Hematopoietic multipotent progenitor cell treated with erythropoietin and hydrocortisone succinate and interleukin-3 and kit ligand, for 15 days (in vitro differentiated cells): ENCODE measurements around the gene C1orf94.

ENCODE experiments used
- DNase-seq: peaks from one replicate; pipeline ENCODE4 v3.0.0-alpha.2; 2015; ENCODE audit warnings: low spot score

The C1orf94 gene

DNA sequence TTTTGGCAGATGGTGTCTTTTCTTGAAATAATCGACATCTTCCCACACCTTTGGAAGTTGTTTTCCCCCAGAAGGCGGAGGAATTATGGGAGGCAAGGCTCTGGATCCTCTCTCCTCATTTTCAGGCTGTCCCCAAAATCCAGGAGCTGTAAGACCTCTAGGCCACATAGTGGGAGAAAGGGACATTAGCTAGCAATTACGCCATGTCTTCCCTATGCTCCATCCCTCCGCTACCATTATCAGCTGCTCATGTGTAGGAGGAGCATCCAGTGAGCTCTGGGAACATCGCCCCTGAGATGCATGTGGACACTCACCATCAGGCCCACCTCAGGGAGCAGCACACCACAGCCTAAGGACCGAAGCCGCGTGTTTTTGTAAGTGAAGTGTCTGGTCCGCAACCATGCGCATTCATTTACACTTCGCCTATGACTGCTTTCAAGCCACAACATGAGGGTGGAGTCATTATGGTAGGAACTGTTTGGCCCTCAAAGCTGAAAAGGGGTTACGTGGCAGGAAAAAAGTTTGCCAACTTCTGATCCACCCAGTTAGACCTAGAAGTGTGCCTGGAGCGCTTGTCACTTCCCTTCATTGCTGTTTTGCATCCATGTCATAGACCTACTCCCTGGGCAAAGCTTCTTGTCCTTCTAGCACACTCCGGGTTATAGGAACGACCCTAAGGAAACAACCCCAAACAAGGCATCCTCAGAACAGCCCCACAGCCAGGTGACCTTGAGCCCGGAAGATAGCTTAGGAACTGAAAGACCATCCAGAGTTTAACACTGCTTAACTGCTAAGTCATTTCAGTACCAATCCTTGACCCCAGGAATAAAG lies 85.5 kb downstream of the C1orf94 start:
- DNase-seq = no peak

DNA sequence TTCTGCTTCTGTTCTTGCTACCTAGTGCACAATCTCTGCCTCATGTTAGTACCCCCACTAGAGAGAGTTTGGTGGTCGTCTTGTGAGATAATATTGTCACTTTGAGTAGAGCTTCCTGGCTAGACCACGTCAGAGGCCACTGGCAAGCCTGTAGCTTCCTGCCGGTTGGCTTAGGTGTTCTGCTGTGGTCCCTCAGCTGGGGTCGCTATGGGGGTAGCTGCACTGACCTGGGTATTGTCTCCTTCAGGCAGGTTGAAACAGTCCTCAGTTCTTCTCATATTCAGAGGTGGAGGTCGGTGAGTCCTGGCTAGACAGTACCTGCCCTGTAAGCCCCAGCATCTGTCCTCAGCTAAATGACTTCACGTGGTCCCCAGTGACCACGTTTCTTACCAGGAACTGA lies 86.2 kb downstream of the C1orf94 start:
- DNase-seq = no peak

DNA sequence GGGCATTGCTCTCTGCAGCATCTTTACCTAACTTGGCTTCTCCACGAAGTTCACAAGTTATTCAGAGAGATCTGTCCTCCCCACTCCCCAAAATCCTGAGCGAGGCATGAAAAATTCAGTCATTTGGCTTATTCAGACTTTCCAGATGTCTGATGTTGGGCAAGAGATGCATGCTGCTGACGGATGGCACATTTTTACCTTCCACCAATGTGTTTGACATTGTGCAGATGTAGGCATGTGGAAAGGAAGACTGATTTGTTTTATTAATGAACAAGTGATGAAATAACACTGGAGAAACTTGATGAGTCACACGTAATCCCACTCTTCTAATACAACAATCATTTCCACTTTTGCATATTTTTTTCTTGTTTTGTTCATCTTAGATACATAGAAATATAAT lies 86.7 kb downstream of the C1orf94 start:
- no peak for DNase-seq

DNA sequence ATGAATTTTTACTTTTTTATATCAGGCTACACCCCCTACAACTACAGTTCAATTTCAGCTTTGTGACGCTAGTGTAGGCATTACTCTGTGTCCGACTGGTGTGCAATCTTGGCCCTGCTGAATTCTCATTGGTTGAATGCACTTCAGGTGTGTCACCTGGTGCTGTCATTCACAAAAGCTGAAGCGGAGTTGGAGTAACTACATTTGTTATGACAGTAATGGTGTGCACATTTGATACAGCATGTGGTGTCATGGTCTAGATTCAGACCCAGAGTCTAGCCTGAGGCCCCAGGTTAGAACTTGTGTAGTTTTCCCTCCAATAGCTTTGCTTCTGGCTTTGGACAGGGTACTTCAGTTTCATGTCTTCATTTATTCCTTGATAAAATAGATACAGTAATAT lies 88.7 kb downstream of the C1orf94 start:
- no peak for DNase-seq

DNA sequence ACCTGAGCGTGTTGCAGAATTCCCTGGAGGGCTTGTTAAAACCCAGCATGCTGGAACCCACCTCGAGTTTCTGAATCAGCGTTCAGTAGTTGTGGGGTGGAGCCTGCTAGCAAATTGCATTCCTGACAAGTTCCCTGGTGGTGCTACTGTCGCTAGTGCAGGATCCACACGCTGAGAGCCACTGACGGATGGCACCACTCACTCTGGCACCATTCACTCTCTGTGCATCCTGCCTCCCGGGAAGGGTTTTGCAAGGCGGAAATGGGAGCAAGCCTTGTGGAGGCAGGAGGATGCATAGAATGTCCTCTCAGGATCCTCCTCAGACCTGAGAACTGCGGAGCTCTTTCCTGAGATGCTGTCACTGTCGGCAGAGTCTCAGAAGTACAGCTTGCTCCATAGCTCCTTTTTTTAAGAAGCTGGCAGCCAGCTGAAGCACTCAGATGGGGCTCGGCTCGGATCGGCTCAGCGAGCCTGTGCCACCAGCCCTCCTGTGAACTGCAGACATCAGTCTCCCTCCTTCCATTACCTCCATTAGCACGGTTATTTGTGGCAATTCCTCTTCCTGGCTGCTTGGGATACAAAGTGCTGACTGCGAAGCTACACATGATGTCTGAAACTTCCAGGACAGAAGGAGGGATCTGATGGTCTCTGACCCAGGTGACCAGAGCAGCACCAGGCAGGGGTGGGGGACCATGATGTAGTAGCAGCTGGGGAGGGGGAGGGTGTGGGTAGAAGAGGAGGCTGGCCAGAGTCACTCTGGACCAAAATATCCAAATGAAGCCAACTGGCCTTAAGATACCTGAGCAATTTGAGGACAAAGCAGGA lies 89.6 kb downstream of the C1orf94 start:
- no peak for DNase-seq

DNA sequence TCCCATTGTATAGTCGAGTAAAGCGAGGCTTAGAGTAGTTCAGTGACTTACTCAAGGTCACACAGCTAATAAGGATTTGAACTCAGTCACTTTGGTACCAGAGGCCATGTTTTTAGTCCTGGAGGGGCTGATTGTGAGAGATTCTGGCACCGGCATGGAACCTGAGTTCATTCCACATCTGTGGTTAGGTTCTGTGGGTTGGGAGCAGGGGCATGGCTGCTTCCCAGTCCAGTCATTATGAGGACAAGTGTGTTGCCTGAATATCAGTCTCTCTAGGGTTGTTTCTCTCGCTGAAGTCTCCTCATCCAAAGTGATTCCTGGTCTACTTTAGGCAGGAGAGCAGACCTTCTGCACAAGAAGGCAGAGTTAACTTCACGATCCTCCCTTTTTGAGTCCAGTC lies 90.6 kb downstream of the C1orf94 start:
- DNase-seq = no peak

DNA sequence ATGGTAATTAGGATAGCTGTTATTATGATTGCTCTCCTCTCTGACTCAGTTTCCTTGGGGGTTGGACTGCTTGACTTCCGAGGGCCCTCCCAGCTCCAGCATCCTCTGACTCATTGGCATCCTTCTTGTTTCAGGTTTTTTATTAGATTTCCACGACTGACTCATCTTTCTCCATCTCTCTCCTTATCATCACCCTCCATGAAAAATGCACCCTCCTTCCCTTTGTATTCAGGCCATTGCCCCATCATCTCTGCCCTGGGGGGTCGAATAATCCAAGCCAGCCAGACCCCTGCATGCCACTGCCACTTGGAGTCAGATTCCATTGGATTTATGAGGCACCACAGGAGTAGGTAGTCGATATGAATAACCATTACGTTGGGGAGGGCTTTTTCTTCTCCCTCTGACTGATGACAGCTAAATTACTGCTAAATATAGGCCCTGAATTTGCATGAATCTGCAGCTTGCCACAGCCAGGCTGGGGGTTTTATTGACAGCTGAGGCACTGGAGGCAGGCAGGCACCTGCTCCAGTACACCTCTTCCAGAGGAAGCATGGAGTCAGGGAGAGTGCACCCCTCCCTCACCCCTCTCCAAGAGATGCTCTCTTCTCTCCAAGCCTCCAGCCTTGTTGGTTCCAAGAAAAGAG lies 91.7 kb downstream of the C1orf94 start:
- no peak for DNase-seq
